ENCODE measurements around the gene COL17A1.

- no peak for TF ChIP-seq CTCF (conservative IDR thresholded peaks at IDR 0.05)
- no peak for TF ChIP-seq ZFX (IDR thresholded peaks at IDR 0.05)
Measured at GRCh38 chr10:104038537-104038936, 47.1 kb downstream of the COL17A1 start.
